Measurements from ENCODE around the gene GRIA4.
"Not testable (repeated sequence)": the region's sequence is repeated elsewhere in the genome, so short reads cannot be mapped to it uniquely, and the experiment has no call there.

GRIA4 gene

DNA sequence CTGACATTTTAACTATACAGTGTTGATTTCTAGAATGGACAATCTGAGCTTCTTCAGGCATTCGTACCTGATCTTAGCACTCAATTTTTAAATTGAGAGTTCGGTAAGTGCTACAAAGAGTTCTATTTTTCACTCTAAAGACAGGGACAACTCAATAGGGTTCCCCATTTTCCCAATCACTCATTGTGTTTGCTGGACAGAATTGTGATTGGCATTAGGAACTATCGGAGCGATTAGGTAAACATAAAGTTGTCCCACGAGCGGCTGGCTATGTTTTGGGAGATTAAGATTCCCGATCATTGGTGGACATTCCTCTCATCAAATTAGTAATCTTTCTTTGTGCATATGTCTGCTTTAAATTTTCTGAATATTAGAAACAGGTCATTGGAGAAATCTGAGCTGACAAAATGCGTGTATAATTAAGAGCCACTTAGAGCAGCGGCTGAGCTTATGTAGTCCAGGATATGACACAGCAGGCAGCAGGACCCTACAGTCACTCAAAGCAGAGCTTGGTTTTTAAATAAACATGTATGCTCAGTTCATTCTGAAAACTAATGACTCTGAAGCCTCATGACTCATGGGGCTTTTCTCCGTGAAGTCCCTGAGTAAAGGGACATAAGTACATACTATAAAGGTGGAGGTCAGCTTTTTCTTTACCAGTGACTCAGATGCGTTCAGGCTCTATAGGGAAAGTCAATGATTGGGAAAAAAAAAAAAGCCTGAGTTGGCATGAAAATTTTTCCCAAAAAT lies 109.4 kb downstream of the GRIA4 start:
- no peak for DNase-seq (ENCODE audit: low spot score)

DNA sequence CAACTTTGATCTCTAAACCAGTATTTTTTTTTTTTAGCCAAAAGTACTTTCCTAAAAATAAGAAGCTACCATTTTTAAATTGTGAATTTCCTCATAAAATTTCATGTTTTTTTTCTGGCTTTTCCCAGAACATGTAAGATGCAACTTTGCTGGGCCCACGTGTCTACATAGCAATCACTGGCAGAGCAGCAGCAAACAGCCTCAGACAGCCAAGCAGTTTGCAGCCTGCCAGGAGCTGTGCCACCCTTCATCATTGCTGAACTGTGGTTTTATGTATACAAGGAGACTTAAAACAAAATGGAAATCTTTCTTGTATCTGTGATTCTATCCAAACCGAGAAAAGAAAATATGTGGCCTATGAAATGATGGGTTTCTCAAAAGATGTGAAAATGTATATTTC lies 110.2 kb downstream of the GRIA4 start:
- no peak for DNase-seq (ENCODE audit: low spot score)

DNA sequence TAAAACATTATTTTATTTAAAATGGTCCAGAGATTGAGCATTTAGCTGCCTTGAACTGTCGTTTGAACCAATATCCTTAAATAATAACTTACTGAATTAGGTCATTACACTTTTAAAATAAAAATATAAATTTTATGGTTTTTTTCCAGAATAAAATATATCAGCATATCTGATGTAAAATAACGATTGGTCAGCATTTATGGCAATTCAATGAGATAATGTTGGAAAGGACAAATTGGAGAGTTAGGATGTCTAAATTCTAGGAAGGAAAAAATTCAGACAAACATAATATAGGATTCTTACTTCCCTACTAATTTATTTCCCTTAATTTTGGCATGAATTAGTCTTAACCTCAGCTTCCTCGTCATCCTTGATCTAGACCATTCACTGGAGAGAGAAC lies 113.4 kb downstream of the GRIA4 start:
- no peak for DNase-seq (ENCODE audit: low spot score)

DNA sequence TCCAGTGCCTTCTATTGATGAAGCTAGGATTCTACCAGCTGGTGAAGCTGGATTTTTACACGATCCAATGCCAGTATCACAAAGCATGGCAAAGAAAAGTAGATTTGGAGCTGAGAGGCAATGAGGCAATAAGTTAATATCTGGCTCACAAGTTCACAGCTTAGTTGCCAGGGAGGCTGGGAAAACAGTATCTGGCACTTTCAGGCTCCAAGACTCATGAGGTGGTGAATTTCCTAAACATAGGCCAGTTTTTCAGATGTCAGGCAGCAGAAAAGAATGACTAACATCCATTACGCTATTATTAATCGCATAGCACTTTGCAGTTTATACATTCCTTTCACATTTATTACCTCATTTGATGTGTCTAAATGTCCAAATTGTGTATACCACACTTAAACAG lies 122.7 kb downstream of the GRIA4 start:
- DNase-seq (ENCODE audit: low spot score) = no peak

DNA sequence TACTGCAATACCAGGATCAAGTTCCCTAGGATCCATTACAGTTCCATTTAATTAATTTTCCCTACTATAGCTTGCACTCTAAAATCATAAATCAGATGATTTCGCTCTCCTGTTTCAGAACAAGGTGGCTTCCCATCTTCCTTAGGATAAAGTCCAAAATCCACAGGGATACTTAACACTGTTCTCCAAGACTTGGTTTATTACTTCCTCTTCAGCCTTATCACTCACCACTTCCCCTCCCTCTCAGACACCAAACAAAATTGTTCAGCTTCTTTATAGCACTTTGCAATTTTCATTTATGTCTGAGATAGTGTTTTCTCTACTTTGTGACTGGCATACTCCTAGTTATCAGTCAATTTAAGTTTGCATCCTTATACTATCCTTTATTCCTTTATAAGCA lies 124.6 kb downstream of the GRIA4 start:
- no peak for DNase-seq (ENCODE audit: low spot score)

DNA sequence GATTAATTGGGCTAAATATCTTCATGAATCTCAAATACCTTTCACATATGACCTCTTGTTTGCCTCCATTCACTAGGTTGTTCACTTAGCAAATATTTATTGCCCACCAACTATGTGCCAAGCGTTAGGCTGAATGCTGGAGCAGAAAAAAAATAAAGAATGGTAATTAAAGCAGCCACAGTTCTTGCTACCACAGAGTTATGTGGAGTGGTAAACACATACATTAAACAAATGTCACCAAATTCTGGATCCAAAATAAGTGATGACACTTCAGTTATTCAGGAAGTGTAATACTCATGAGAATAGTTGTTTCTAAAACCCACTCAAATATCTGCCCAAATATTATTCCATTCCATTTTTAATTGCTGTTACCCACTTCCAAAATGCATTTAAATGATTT lies 128.4 kb downstream of the GRIA4 start:
- no peak for DNase-seq (ENCODE audit: low spot score)

DNA sequence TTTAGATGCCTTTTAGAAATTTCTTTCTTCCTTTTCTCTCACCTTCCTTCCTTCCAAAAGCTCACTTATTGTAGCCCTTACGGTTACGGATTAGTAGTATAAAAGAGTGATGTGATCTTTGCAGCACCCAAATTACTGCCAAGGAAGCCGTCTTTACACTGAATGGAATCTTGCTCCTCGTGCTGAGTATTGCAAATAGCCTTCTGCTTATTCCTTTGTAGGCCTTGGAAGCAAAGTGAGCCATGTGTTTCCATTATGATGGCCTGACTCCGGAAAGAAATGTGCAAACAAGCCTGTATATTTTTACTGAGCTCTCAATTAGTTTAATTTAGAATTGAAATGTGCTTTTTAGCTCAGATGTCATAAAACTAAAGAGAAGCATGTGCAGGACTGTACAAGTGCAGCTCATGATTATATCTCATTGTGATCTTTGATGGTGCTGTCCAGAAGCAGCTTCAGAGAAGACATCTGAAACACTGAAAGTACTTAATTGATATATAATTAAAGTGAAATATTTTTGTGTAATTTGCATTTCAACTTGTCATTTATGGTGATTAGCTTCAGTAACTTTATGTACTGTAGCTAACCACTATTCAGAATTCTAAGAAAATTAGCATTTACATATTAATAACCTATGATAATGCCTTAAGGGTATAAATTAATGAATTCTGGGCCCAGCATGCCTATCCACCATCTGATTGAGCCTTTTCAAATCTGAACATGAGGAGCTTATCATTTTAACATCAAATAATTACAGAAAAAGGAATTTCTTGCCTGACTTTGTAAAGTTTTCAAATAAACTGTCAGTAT lies 129.3 kb downstream of the GRIA4 start:
- DNase-seq (ENCODE audit: low spot score) = no peak

DNA sequence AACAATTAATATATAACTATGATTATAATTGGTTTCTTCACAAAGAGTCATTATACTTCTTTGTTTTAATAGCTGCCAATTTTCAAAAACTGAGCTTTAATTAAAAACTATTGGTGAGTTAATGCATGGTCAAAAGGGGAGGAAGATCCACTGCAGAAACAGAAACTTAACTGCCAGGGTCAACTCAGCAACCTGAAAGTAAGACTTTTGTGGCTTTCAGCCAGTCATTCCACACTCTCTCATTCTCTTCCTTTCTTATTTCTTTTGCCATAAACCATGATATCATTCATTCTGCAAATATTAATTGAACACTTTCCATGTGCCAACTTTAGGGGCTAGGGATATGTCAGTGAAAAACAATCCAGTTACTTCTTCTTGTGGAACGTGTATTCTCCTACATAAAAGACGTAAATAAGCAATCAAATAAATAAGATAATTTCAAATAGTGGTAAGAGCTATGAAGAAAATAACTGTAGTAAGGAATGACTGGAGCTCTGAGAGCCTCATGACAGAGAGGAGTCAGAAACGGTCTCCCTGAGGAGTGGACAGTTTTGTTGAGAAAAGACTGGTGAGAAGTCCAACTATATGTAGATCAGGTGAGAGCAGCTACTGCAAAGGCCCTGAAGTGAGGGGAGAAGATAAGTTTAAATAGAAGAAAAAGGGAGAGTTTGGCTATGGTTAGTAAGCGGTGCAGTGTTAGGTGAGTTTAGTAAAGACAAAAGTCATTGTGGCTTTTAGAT lies 130.5 kb downstream of the GRIA4 start:
- DNase-seq (ENCODE audit: low spot score) = no peak

DNA sequence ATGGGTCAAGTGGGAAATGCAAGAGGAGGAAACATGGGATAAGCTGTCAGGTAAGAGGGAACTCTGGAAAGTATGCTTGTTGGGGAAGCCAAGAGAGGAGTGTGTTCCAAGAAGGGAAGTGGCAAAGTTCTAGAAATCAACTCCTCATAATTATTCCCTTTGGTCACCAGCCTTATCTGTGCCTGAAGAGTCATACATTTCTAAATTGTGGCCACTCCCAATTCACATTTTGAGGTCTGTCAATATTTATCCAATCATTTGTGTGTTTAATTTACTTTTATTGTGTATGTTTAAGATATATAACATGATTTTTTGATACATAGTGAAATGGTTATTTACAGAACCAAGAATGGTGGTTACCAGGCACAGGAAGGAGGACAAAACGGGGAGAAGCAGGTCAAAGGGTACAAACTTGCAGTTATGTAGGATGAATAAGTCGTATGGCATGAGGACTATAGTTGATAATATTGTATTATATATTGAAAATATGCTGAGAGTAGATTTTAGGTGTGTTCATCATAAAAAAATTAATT lies 131.7 kb downstream of the GRIA4 start:
- no peak for DNase-seq (ENCODE audit: low spot score)

DNA sequence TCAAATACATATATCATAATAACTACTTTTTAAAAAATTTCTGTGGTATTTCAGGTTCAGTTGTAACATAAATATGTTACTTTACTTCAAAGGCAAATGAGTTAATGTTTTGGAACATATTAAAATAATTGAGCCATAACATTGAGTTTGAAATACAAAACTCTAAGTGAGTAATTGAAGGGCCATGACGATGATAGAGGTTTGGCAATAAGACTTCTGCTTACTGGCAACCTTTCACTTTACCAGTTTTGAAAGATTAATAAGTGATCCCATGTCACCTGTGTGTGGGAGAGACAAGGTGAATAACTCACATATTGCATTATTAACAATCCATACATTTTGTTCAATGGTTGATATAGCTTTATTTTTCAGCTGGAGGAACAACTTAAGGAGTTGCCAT lies 144.4 kb downstream of the GRIA4 start:
- DNase-seq (ENCODE audit: low spot score) = no peak

DNA sequence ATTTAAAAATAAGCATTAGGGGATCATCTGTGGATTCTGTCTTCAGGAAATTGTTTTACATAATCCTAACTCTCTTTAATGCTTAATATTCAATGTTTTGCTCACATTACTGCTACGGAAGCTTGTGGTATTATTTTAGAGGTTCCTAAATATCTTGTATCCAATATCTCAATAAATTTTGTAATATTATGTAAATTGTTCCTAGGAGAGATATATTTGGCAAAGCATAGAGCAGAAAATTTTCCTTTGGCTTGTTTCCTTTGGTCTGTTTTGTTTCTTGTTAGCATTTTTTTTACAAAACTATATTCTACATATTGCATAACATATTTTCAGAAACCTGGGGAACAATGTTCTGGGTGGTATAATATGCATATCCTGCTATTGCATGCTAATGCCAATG lies 144.8 kb downstream of the GRIA4 start:
- no peak for DNase-seq (ENCODE audit: low spot score)

DNA sequence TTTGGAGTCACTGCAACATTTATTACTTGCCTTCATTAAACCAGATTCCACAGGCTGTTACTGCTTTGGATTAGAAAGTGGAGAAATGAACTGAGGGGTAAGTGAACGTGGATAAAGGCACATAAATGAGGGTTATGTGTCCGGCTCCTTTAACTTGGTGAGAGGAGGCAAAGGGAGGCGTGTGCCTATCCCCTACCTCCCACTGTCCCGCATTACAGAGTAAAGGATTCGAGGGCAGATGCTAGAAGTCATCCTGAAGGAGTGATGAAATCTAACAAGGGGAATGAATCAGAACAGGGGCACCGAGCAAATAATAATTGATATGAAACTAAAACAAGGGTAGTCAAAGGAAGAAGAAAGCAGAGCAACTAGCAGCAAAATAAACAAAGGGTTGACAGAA lies 147.2 kb downstream of the GRIA4 start:
- no peak for DNase-seq (ENCODE audit: low spot score)

DNA sequence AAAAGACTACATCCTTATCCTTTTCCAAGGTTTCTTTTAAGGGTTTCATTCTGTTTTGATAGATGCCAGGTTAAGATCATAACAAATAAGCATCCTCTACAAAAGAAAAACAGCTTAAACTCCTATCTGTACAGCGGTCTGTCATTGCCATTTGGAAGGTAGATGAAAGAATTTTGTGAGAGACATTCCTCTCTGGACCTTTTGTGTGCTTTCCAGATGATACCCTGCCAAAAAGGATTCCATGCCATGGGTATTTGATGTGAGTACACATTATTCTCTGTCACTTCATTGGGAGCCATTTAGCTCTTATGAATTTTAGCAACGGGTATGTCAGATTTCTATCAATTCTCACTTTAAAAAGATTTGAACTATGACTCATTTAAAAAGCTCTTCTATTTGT lies 153.7 kb downstream of the GRIA4 start:
- no peak for DNase-seq (ENCODE audit: low spot score)

DNA sequence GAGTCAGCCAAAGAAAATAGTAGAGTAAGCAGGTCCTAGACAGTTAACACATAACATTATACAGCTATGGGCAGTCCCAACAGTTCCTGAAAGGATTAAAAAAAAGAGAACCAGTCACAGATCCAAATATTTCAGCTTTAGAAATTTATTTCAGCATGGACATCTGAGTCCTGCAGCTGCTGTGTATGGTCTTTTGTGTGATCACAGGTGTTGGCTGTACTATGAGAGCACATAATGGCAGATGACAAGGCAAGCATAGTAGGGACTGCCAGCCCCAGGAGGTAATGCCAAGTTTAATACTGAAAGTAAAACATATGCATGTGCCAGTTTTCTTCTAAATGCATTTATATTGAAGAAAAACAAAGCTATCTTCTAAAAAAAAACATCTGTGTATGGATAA lies 158.1 kb downstream of the GRIA4 start:
- DNase-seq (ENCODE audit: low spot score) = no peak

DNA sequence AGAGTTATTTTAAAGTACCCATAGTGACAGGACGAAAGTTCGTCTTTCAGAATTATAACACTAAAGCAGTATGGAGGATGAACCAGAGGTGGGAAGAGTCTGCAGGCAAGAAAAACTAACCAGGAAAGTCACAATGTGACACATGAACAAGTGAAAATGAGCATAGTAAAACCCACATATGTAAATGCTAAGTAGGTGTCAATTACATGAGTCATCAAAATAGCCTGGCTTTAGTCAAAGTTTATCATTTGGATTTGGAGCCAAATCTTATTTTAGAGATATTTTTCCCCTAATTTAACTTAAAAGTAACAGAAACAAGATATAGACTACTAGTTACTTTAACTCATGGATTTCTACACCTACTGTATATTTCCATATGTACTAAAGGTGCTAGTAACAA lies 159.8 kb downstream of the GRIA4 start:
- DNase-seq (ENCODE audit: low spot score) = no peak

DNA sequence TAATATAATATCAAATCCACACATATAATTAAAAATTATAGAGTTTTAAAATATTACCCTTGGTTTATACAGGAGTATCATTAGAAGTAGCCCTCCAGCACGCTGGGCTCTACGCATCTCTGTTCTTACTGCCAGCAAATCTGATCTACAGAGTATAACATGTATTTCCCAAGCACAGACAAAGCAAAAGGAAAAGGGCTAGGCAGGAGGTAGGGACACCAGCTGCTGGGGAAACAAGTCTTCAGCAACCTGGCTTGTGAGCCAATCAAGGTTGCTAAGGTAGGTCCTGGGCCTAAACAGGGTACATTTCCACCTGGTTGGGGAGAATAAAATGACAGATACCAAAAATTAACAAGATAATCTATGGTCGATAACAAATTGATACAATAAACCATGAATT lies 163.6 kb downstream of the GRIA4 start:
- not testable (repeated sequence) for DNase-seq (ENCODE audit: low spot score)

DNA sequence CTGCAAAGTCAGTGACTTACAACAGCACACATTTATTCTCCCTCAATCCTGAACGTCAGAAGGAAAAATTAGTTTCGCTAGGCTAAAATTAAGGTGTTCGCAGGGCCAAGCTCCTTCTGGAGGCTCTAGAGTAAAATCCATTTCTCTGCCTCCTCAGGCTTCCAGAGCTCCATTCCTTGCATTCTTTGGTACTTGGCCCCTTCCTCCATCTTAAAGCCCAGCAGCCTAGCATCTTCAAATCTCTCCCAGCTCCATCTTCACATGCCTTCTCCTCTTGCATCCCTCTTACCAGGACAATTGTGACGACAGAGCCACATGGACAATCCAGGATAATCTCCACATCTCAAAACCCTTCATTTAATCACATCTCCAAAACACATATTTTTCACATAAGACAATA lies 165.0 kb downstream of the GRIA4 start:
- no peak for DNase-seq (ENCODE audit: low spot score)

DNA sequence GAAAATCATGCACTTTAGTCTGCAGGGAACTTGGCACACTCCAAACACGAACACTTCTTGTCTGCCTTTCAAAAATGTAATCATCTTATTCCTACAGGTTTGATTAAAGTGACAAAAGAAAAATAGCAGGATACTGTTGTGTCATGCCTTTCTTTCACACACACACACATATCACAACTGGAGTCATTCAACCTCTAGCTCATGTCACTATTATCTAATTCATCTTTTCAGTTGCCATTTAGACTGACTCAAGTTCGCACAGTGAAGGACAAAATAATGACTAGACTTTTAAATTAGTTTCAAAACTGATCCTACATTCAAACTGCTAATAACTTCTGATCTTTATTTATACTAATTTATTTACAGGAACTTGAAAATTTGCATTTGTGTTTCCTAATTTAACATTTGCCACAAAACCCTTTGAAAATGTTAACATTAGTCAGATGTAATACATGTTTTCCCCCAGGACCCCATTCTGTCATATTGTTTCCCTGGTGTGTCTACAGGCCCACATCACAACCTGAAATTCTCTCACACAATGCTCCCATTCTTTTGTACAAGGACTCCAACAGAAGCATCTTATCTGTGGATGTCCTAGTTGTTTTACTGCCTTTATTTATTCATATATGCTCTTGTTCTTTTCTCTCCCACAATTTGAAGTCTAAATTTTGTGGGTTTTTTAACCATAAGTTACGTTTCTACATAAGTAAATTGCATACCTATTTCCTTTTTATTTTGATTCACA lies 171.1 kb downstream of the GRIA4 start:
- no peak for DNase-seq (ENCODE audit: low spot score)

DNA sequence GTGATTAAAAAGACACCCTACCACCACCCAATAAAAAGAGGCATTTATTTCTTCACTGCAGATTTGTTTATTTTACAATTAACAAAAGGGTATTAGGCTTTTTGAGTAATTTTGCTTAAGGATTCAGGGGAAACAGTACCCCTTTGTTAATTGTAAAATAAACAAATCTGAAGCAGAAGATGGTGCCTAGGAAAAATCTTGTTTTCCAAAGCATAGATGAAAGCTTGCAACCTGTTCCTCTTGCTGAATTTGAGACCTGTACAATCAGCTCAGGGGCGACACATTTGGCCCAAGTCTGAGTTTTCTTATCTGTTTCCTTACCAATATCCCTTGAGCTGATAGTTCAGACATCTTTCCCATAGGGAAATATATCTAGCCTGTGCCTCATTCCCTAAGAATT lies 171.9 kb downstream of the GRIA4 start:
- DNase-seq (ENCODE audit: low spot score) = no peak

DNA sequence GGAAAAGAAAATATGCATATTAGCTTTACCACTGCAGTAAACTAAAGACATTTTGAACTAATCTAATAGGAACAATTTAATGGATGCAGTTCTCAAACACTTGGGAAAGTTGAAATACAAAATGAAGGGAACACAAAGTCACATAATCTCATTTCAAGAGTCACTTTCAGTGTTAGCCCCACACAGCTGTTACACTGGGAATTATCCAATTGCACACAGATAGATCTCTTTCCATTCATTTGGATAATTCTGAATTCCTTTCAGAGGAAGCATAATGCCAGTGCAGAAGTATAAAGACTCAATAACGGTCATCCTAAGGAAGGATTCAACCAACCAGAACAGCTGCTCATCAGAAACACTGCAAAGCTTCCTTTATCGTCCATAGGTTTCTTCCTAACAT lies 173.3 kb downstream of the GRIA4 start:
- DNase-seq (ENCODE audit: low spot score) = no peak

DNA sequence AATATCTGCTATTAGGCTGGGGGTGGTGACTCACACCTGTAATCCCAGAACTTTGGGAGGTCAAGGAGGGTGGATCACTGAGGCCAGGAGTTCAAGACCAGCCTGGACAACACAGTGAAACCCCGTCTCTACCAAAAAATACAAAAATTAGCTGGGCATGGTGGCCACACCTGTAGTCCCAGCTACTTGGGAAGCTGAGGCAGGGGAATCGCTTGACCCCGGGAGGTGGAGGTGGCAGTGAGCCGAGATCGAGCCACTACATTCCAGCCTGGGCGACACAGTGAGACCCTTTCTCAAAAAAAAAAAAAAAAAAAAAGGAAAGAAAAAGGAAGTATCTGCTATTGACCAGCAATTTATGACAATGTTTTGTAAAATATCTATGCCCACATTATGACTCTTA lies 176.0 kb downstream of the GRIA4 start:
- DNase-seq (ENCODE audit: low spot score) = not testable (repeated sequence)

DNA sequence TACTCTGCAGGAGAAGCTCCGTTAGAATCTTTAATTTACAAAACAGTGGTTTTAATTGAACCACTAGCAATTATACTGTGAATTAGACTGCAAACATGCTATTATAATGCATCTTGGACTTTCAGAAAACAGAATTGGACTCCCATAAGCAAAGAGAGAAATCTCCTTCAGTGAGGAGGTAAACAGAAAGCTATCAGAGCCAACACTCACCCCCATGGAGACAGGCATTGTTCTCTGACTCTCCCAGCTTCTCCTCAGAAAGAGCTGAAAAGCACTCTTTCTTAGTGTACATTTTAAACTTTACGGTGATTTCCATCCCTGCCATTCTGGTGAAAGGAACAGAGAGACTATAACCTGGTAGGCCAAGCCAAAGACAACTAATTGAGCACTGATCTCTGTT lies 176.9 kb downstream of the GRIA4 start:
- no peak for DNase-seq (ENCODE audit: low spot score)
